Neural crest cell (in vitro differentiated cells): ENCODE results near the gene FARSB. TPM values are rescaled to one million over a fixed set of nuclear protein-coding genes. Genes with fewer than 3 reads are reported as not detected.

Source experiments
- DNase-seq: peaks from one replicate; pipeline ENCODE4 v3.0.0; 2021; ENCODE audit warnings: low read depth, mixed read lengths, low spot score
- H3K27ac Mint-ChIP-seq: one replicate; pipeline ENCODE4 v1.8.0; 2021; ENCODE audit warnings: mild to moderate bottlenecking, mixed read lengths; ENCODE audit not compliant: unreplicated experiment
- H3K27me3 Mint-ChIP-seq: 2 replicates; pipeline ENCODE4 v1.8.0; 2021; ENCODE audit warnings: low read depth, mild to moderate bottlenecking, mixed read lengths
- H3K36me3 Mint-ChIP-seq: 2 replicates; pipeline ENCODE4 v1.8.0; 2021; ENCODE audit warnings: low read depth, mild to moderate bottlenecking, mixed read lengths
- H3K4me1 Mint-ChIP-seq: 2 replicates; pipeline ENCODE4 v1.8.0; 2021; ENCODE audit warnings: mixed read lengths
- H3K4me3 Mint-ChIP-seq: one replicate; pipeline ENCODE4 v1.8.0; 2021; ENCODE audit warnings: mild to moderate bottlenecking, mixed read lengths
- H3K9me3 Mint-ChIP-seq: 2 replicates; pipeline ENCODE4 v1.8.0; 2021; ENCODE audit warnings: mixed read lengths
- CTCF ChIP-seq: fragments of 200-600 bp; sonication (generic); conservative IDR thresholded peaks from 2 replicates; pipeline ENCODE4 v1.5.0; 2021; ENCODE audit warnings: antibody characterized with exemption, mild to moderate bottlenecking
- total RNA-seq: library from RNA; stranded (reverse); gene quantifications from 2 replicates; pipeline ENCODE4 v1.2.1, GENCODE V29; 2021

FARSB gene
- total RNA-seq, 1 donor from 2014 or later, result 38.7 TPM

- peak; percentile 8 for DNase-seq
These were observed 42.1 kb downstream of the FARSB start for GRCh38 chr2:222613715-222614331.

GRCh38 chr2:222611684-222612083 lies 44.2 kb downstream of the FARSB start:
- no peak for DNase-seq
- Mint-ChIP-seq H3K4me3 (no peak overlapping the region), H3K9me3 (no peaks in the 10 kb centered on the region), H3K4me1 (no peaks in the 10 kb centered on the region), H3K27me3 (no peaks in the 10 kb centered on the region), H3K27ac (no peak overlapping the region), H3K36me3 (peaks cover 7% of the 10 kb centered on the region)
- TF ChIP-seq CTCF, result no peak

More at GRCh38 chr2:222613715-222614331, 42.1 kb downstream of the FARSB start:
- no peaks in the 10 kb centered on the region for H3K27me3 Mint-ChIP-seq
- no peaks in the 10 kb centered on the region for H3K4me1 Mint-ChIP-seq
- no peak overlapping the region for H3K27ac Mint-ChIP-seq
- H3K9me3 Mint-ChIP-seq, result no peaks in the 10 kb centered on the region
- H3K36me3 Mint-ChIP-seq, result peaks cover 9% of the 10 kb centered on the region
- peak; percentile 88 for TF ChIP-seq CTCF
- H3K4me3 Mint-ChIP-seq, result no peak overlapping the region

- no peak for DNase-seq
- no peaks in the 10 kb centered on the region for H3K4me1 Mint-ChIP-seq
- no peaks in the 10 kb centered on the region for H3K9me3 Mint-ChIP-seq
- no peak for TF ChIP-seq CTCF
- H3K4me3 Mint-ChIP-seq, result no peak overlapping the region
- no peaks in the 10 kb centered on the region for H3K27me3 Mint-ChIP-seq
- H3K27ac Mint-ChIP-seq, result no peak overlapping the region
- H3K36me3 Mint-ChIP-seq, result peaks cover 2% of the 10 kb centered on the region
These were observed 45.1 kb downstream of the FARSB start for GRCh38 chr2:222610746-222611145.

- Mint-ChIP-seq H3K9me3 (no peaks in the 10 kb centered on the region), H3K4me3 (no peak overlapping the region), H3K36me3 (peaks cover 5% of the 10 kb centered on the region), H3K27ac (no peak overlapping the region), H3K27me3 (no peaks in the 10 kb centered on the region), H3K4me1 (peaks cover 3% of the 10 kb centered on the region)
- no peak for DNase-seq
- TF ChIP-seq CTCF, result no peak
These were observed 46.5 kb downstream of the FARSB start for GRCh38 chr2:222609381-222609780.

GRCh38 chr2:222608081-222608480 lies 47.8 kb downstream of the FARSB start:
- no peaks in the 10 kb centered on the region for H3K27me3 Mint-ChIP-seq
- H3K36me3 Mint-ChIP-seq, result peaks cover 2% of the 10 kb centered on the region
- H3K4me1 Mint-ChIP-seq, result peaks cover 3% of the 10 kb centered on the region
- no peaks in the 10 kb centered on the region for H3K9me3 Mint-ChIP-seq
- TF ChIP-seq CTCF, result no peak
- no peak overlapping the region for H3K27ac Mint-ChIP-seq
- no peak overlapping the region for H3K4me3 Mint-ChIP-seq
- DNase-seq, result no peak
